PFSK-1 (cell line): Measurements from ENCODE around the gene GSAP.

Source experiments
- FOXP2 ChIP-seq: optimal IDR thresholded peaks from 2 replicates; pipeline ENCODE3; 2011; ENCODE audit warnings: borderline replicate concordance, control low read depth, inconsistent platforms; ENCODE audit not compliant: insufficient read depth; ENCODE audit errors: extremely low read length, extremely low read depth
- POLR2AphosphoS5 ChIP-seq: IDR thresholded peaks from 2 replicates; pipeline ENCODE4 v1.6.1; 2012; ENCODE audit warnings: low read depth, mild to moderate bottlenecking, control low read depth, low read length, moderate library complexity
- REST ChIP-seq, 2 experiments: IDR thresholded peaks; 2 replicates each; pipeline versions ENCODE4 v1.6.1 to v1.8.0; 2011 to 2012; ENCODE audit warnings: low read depth in 2 of 2, low read length in 2 of 2, control low read depth in 1 of 2, inconsistent platforms in 1 of 2, mild to moderate bottlenecking in 1 of 2, moderate library complexity in 1 of 2; ENCODE audit not compliant: insufficient read depth in 1 of 2
- SIN3A ChIP-seq: IDR thresholded peaks from 2 replicates; pipeline ENCODE4 v1.6.1; 2012; ENCODE audit warnings: mild to moderate bottlenecking, low read length, moderate library complexity, borderline replicate concordance; ENCODE audit not compliant: insufficient read depth
- TAF1 ChIP-seq: IDR thresholded peaks from 2 replicates; pipeline ENCODE4 v1.6.1; 2012; ENCODE audit warnings: low read length, control low read depth, borderline replicate concordance; ENCODE audit not compliant: insufficient read depth

GSAP gene

GRCh38 chr7:77353911-77354310 lies 62.2 kb downstream of the GSAP start:
- no peak for TF ChIP-seq POLR2AphosphoS5
- TF ChIP-seq SIN3A = no peak
- TF ChIP-seq REST (IDR thresholded peaks at IDR 0.05; ENCODE audit: insufficient read depth in 1 of 2, low read depth in 2 of 2, low read length in 2 of 2) = no peak
- TF ChIP-seq FOXP2 = no peak
- no peak for TF ChIP-seq TAF1

- TF ChIP-seq TAF1 (no peak), SIN3A (no peak), REST (IDR thresholded peaks at IDR 0.05; ENCODE audit: insufficient read depth in 1 of 2, low read depth in 2 of 2, low read length in 2 of 2) (no peak), FOXP2 (no peak), POLR2AphosphoS5 (no peak)
These were observed 62.8 kb downstream of the GSAP start for GRCh38 chr7:77353407-77353721.

DNA sequence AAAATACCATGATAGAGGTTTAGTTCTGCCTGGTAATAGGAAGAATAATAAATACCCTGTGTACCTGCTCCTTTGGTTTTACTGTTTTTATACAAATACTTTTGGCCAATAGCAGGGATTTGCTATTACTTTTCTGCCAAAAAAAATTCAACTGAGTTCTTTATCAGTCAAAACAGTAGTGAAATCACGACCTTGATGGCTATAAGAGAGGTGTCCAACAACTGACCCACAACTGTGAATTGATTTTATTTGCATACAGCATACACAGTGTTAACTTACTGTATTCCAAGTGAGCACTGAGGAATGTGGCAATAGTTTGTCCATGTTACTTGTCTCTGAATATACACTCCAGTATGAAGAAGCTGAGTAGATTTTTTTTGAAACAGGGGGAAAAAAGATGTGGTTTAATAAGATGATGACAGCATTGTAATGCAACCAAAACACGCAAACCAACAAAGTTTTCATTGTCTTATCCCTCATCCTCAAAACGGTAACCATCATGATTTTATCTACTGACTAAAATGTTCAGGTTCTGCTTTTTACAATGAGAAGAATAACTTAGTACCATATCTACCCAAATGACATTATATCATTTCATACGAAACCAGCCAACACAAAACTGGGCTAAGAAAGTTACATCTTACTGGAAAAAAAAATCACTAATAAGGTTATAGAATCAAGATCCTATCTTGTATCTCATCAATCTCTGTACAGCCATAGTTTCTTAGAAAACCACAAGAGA lies 63.3 kb downstream of the GSAP start:
- TF ChIP-seq REST (IDR thresholded peaks at IDR 0.05; ENCODE audit: insufficient read depth in 1 of 2, low read depth in 2 of 2, low read length in 2 of 2) (no peak), FOXP2 (no peak), SIN3A (no peak), TAF1 (no peak), POLR2AphosphoS5 (no peak)

GRCh38 chr7:77351539-77352004 lies 64.6 kb downstream of the GSAP start:
- TF ChIP-seq FOXP2 = no peak
- no peak for TF ChIP-seq SIN3A
- no peak for TF ChIP-seq TAF1
- TF ChIP-seq POLR2AphosphoS5 = no peak
- TF ChIP-seq REST (IDR thresholded peaks at IDR 0.05; ENCODE audit: insufficient read depth in 1 of 2, low read depth in 2 of 2, low read length in 2 of 2) = no peak

DNA sequence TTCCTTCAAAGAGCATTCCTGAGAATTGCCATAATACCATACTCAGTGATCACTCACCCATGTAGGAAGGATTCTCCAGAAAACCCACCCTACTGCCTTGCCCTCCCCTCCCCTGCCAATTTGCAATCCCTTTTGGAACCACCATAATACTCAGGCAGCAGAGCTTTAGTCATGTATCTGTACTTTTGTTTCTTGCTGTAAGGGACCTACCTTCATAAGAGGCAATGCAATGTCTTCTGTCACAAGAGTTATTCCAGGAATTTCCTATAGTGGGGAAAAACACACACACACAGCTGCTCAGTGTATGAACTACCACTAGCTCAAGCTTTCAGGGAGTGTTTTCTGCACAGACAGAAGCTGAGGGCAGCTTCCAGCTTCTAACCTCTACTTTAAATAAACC lies 67.0 kb downstream of the GSAP start:
- TF ChIP-seq TAF1 (no peak), REST (IDR thresholded peaks at IDR 0.05; ENCODE audit: insufficient read depth in 1 of 2, low read depth in 2 of 2, low read length in 2 of 2) (no peak), POLR2AphosphoS5 (no peak), FOXP2 (no peak), SIN3A (no peak)
